Liver (tissue), 9 donors: ENCODE results near the gene RALGPS1. TPM values are rescaled to one million over a fixed set of nuclear protein-coding genes. Genes with fewer than 3 reads are reported as not detected.
A peak's percentile ranks its signal among the peaks of the same experiment; 100 is the strongest.

Source experiments
- DNase-seq: peaks from one replicate; pipeline ENCODE4 v3.0.0-alpha.2; 2017; ENCODE audit warnings: low spot score
- H3K27ac ChIP-seq, 2 donors: one replicate each; pipeline ENCODE4 v1.7.0; 2013; ENCODE audit warnings: inconsistent platforms in 2 of 2, low read length in 2 of 2, control low read depth in 1 of 2, low read depth in 1 of 2, mild to moderate bottlenecking in 1 of 2
- H3K27me3 ChIP-seq, 4 donors: one replicate each; pipeline versions ENCODE4 v1.6.1 to v1.7.0; 2013; ENCODE audit warnings: low read length in 3 of 4, inconsistent platforms in 1 of 4, mild to moderate bottlenecking in 1 of 4, moderate library complexity in 1 of 4; ENCODE audit not compliant: control insufficient read depth in 4 of 4, insufficient read depth in 4 of 4
- H3K36me3 ChIP-seq, 4 donors: one replicate each; pipeline versions ENCODE4 v1.6.1 to v1.7.0; 2013; ENCODE audit warnings: low read length in 3 of 4, mild to moderate bottlenecking in 3 of 4, low read depth in 1 of 4, moderate library complexity in 1 of 4; ENCODE audit not compliant: control insufficient read depth in 4 of 4, insufficient read depth in 3 of 4
- H3K4me1 ChIP-seq, 4 donors: one replicate each; pipeline versions ENCODE4 v1.6.1 to v1.7.0; 2013; ENCODE audit warnings: low read length in 3 of 4, mild to moderate bottlenecking in 3 of 4, moderate library complexity in 1 of 4; ENCODE audit not compliant: control insufficient read depth in 4 of 4, insufficient read depth in 4 of 4
- H3K4me3 ChIP-seq, 3 donors: one replicate each; pipeline versions ENCODE4 v1.6.1 to v1.7.0; 2013; ENCODE audit warnings: low read length in 3 of 3, control low read depth in 1 of 3, low read depth in 1 of 3, mild to moderate bottlenecking in 1 of 3
- H3K9ac ChIP-seq, 2 donors: one replicate each; pipeline ENCODE4 v1.7.0; 2013; ENCODE audit warnings: low read length in 2 of 2, mild to moderate bottlenecking in 2 of 2, moderate library complexity in 2 of 2, control low read depth in 1 of 2, low read depth in 1 of 2
- H3K9me3 ChIP-seq, 4 donors: one replicate each; pipeline versions ENCODE4 v1.6.1 to v1.7.0; 2013; ENCODE audit warnings: low read length in 3 of 4; ENCODE audit not compliant: control insufficient read depth in 4 of 4
- ATF3 ChIP-seq: IDR thresholded peaks from 2 replicates; pipeline ENCODE4 v1.6.1; 2016; ENCODE audit warnings: antibody characterized with exemption
- EGR1 ChIP-seq, 2 donors: IDR thresholded peaks; 2 replicates each; pipeline ENCODE4 v1.6.1; 2016 to 2018; ENCODE audit warnings: antibody characterized with exemption in 2 of 2, low read depth in 2 of 2
- FOXA1 ChIP-seq: IDR thresholded peaks from 2 replicates; pipeline ENCODE4 v1.6.1; 2016; ENCODE audit warnings: antibody characterized with exemption
- FOXA2 ChIP-seq: IDR thresholded peaks from 2 replicates; pipeline ENCODE4 v1.6.1; 2016; ENCODE audit warnings: antibody characterized with exemption
- GABPA ChIP-seq, 2 donors: IDR thresholded peaks in 1 of 2; conservative IDR thresholded peaks in 1 of 2; 2 replicates each; pipeline ENCODE4 v1.6.1; 2016; ENCODE audit warnings: antibody characterized with exemption in 2 of 2, mild to moderate bottlenecking in 1 of 2, moderate library complexity in 1 of 2
- HNF4A ChIP-seq, 2 donors: conservative IDR thresholded peaks; 2 replicates each; pipeline ENCODE4 v1.6.1; 2016; ENCODE audit warnings: antibody characterized with exemption in 2 of 2, mild to moderate bottlenecking in 2 of 2
- HNF4G ChIP-seq: IDR thresholded peaks from 2 replicates; pipeline ENCODE4 v1.6.1; 2016; ENCODE audit warnings: antibody characterized with exemption
- JUND ChIP-seq, 2 donors: IDR thresholded peaks; 2 replicates each; pipeline ENCODE4 v1.6.1; 2016; ENCODE audit warnings: antibody characterized with exemption in 2 of 2
- MAX ChIP-seq: IDR thresholded peaks from 2 replicates; pipeline ENCODE4 v1.6.1; 2016; ENCODE audit warnings: antibody characterized with exemption
- RAD21 ChIP-seq, 2 donors: IDR thresholded peaks; 2 replicates each; pipeline ENCODE4 v1.6.1; 2016; ENCODE audit warnings: antibody characterized with exemption in 2 of 2, mild to moderate bottlenecking in 2 of 2
- RXRA ChIP-seq, 2 donors: IDR thresholded peaks; 2 replicates each; pipeline ENCODE4 v1.6.1; 2017 to 2018; ENCODE audit warnings: antibody characterized with exemption in 2 of 2, mild to moderate bottlenecking in 1 of 2
- SP1 ChIP-seq: IDR thresholded peaks from 2 replicates; pipeline ENCODE4 v1.6.1; 2018; ENCODE audit warnings: antibody characterized with exemption, mild to moderate bottlenecking
- TAF1 ChIP-seq: conservative IDR thresholded peaks from 2 replicates; pipeline ENCODE4 v1.6.1; 2016; ENCODE audit warnings: antibody characterized with exemption, mild to moderate bottlenecking
- YY1 ChIP-seq: IDR thresholded peaks from 2 replicates; pipeline ENCODE4 v1.6.1; 2016; ENCODE audit warnings: antibody characterized with exemption, mild to moderate bottlenecking
- WGBS: extraction: QIAGEN DNeasy Blood & Tissue Kit; methylation state at CpG from one replicate; pipeline ENCODE4 v1.1.7; 2013; 5-methylcytosine and 5-hydroxymethylcytosine counted together
- polyA plus RNA-seq, 2 donors: library from polyadenylated mRNA; stranded (reverse) in 1 of 2; unstranded in 1 of 2; fragments of 200-250 nt in 1 of 2; fragments of >200 nt in 1 of 2; fragmentation: Nextera tagmentation in 1 of 2; extraction: Ambion mirVana in 1 of 2; gene quantifications; one replicate each; pipeline versions ENCODE4 v1.2.1 to v1.2.3, GENCODE V29; 2013 to 2015
- total RNA-seq, 2 donors: library from RNA; depleted of rRNA; stranded (reverse); fragments of >200 nt; gene quantifications; one replicate each; pipeline ENCODE4 v1.2.3, GENCODE V29; 2014
- TF ChIP-seq, protein P1 (sequence below): IDR thresholded peaks from 2 replicates; pipeline ENCODE4 v1.6.1; 2016; ENCODE audit warnings: antibody characterized with exemption
- TF ChIP-seq, protein P2 (sequence below): fragments of 150-350 bp; IDR thresholded peaks from 2 replicates; pipeline ENCODE4 v1.5.1; 2017; ENCODE audit warnings: improper control_type of control experiment, low read depth, low read length; ENCODE audit not compliant: missing input control
- donor health status: healthy.
- donor health status: healthy.
- donor health status: healthy.
- donor health status: healthy.
- donor health status: healthy.

Gene RALGPS1
- total and polyA plus RNA-seq, 4 donors: 1.4 to 2.7 (median 2.0) TPM

DNA sequence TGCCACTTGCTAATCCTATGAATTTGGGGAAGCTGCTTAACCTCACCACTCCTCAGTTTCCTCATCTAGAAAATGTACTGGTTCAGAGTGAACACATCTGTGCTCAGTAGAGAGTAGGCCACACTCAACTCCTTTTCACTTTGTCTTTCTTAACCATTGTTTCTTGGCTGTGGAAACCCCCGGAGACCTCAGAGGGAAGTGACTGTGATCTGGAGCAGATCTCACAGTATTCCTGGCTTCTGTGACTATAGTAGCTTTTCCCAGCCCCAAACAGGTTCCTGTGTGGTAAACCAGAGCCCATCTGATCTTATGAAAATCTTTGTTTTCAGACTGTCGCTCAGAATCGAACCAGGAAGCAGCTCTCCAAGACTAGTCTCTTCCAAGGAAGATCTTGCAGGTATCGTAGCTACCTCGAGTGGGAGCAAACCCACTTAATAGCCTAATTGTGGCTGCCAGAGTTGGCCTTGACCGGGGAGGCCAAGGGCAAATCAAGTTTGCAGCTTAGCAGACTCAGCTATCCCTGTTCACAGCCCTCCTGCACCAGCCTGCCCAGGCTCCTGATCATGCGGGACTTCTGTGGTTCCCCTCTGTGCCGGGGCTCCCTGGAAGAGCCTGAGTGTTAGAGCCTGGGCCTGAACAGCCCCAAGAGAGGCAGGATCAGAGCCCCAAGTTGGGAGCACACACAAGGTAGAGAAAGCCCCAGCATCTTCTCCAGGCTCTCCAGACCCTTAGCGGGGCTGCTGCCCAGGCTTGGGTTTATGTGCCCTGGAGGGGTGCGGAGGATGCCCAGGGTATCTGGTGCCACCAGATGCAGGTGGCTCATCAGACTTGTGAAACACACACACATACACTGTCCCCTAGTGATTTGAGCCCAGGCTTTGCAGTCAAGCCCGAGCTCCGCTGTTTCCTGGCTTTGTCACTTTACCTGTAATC is 260.1 kb downstream of the RALGPS1 start:
- no peak overlapping the region for H3K4me3 ChIP-seq
- TF ChIP-seq MAX: no peak
- no peak for TF ChIP-seq EGR1 (IDR thresholded peaks at IDR 0.05; ENCODE audit: low read depth in 2 of 2)
- no peak for TF ChIP-seq RXRA (IDR thresholded peaks at IDR 0.05)
- no peak for TF ChIP-seq HNF4G
- no peak for TF ChIP-seq FOXA1
- TF ChIP-seq, protein P1, sequence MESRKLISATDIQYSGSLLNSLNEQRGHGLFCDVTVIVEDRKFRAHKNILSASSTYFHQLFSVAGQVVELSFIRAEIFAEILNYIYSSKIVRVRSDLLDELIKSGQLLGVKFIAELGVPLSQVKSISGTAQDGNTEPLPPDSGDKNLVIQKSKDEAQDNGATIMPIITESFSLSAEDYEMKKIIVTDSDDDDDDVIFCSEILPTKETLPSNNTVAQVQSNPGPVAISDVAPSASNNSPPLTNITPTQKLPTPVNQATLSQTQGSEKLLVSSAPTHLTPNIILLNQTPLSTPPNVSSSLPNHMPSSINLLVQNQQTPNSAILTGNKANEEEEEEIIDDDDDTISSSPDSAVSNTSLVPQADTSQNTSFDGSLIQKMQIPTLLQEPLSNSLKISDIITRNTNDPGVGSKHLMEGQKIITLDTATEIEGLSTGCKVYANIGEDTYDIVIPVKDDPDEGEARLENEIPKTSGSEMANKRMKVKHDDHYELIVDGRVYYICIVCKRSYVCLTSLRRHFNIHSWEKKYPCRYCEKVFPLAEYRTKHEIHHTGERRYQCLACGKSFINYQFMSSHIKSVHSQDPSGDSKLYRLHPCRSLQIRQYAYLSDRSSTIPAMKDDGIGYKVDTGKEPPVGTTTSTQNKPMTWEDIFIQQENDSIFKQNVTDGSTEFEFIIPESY: no peak
- TF ChIP-seq, protein P2, sequence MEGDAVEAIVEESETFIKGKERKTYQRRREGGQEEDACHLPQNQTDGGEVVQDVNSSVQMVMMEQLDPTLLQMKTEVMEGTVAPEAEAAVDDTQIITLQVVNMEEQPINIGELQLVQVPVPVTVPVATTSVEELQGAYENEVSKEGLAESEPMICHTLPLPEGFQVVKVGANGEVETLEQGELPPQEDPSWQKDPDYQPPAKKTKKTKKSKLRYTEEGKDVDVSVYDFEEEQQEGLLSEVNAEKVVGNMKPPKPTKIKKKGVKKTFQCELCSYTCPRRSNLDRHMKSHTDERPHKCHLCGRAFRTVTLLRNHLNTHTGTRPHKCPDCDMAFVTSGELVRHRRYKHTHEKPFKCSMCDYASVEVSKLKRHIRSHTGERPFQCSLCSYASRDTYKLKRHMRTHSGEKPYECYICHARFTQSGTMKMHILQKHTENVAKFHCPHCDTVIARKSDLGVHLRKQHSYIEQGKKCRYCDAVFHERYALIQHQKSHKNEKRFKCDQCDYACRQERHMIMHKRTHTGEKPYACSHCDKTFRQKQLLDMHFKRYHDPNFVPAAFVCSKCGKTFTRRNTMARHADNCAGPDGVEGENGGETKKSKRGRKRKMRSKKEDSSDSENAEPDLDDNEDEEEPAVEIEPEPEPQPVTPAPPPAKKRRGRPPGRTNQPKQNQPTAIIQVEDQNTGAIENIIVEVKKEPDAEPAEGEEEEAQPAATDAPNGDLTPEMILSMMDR: no peak
- TF ChIP-seq YY1: no peak
- no peak for TF ChIP-seq RAD21 (IDR thresholded peaks at IDR 0.05)
- no peaks in the 10 kb centered on the region for H3K27me3 ChIP-seq
- H3K9me3 ChIP-seq: no peaks in the 10 kb centered on the region
- H3K4me1 ChIP-seq: peaks cover 0 to 10% (median 9%) of the 10 kb centered on the region in 4 donors
- WGBS: 95% methylated on average over 12 of the region's 12 CpGs
- DNase-seq: peak; percentile 26
- H3K27ac ChIP-seq: no peak overlapping the region
- H3K36me3 ChIP-seq: no peaks in the 10 kb centered on the region
- no peak overlapping the region for H3K9ac ChIP-seq

GRCh38 chr9:127175319-127175715 is 260.7 kb downstream of the RALGPS1 start:
- Histone ChIP-seq H3K27me3 (no peaks in the 10 kb centered on the region), H3K36me3 (no peaks in the 10 kb centered on the region), H3K4me3 (no peak overlapping the region), H3K4me1 (peaks cover 0 to 16% (median 12%) of the 10 kb centered on the region in 4 donors), H3K27ac (no peak overlapping the region), H3K9me3 (no peaks in the 10 kb centered on the region), H3K9ac (no peak overlapping the region)
- TF ChIP-seq MAX (no peak), FOXA1 (no peak)
- DNase-seq: peak; percentile 13
- WGBS: 95% methylated on average over 7 of the region's 7 CpGs

GRCh38 chr9:127175764-127176163 is 261.2 kb downstream of the RALGPS1 start:
- Histone ChIP-seq H3K4me3 (no peak overlapping the region), H3K36me3 (no peaks in the 10 kb centered on the region), H3K4me1 (peaks cover 0 to 17% (median 12%) of the 10 kb centered on the region in 4 donors), H3K9me3 (no peaks in the 10 kb centered on the region), H3K27me3 (no peaks in the 10 kb centered on the region), H3K9ac (no peak overlapping the region), H3K27ac (no peak overlapping the region)
- TF ChIP-seq, protein P1: no peak
- no peak for TF ChIP-seq RAD21 (IDR thresholded peaks at IDR 0.05)
- TF ChIP-seq, protein P2: no peak
- TF ChIP-seq FOXA2: no peak
- TF ChIP-seq EGR1 (IDR thresholded peaks at IDR 0.05; ENCODE audit: low read depth in 2 of 2): no peak
- no peak for TF ChIP-seq YY1
- TF ChIP-seq JUND (IDR thresholded peaks at IDR 0.05): no peak
- no peak for TF ChIP-seq TAF1
- no peak for TF ChIP-seq ATF3
- no peak for TF ChIP-seq RXRA (IDR thresholded peaks at IDR 0.05)
- TF ChIP-seq MAX: no peak
- no peak for TF ChIP-seq GABPA (IDR thresholded peaks at IDR 0.05 in 1 of 2, conservative IDR thresholded peaks at IDR 0.05 in 1 of 2)
- no peak for TF ChIP-seq HNF4G
- no peak for TF ChIP-seq SP1
- no peak for TF ChIP-seq HNF4A (conservative IDR thresholded peaks at IDR 0.05)
- DNase-seq: peak; percentile 6
- 94% methylated on average over 6 of the region's 6 CpGs for WGBS
